Fibroblast of lung (primary cell): Measurements from ENCODE around the gene KLF3. TPM values are rescaled to one million over a fixed set of nuclear protein-coding genes. Genes with fewer than 3 reads are reported as not detected.

Source experiments
- DNase-seq, 2 donors: peaks; one replicate each; pipeline versions ENCODE4 v3.0.0 to v3.0.0-alpha.2; 2010; ENCODE audit warnings: low read depth in 2 of 2
- H2AFZ ChIP-seq: 2 replicates; pipeline ENCODE4 v1.5.1; 2012; ENCODE audit warnings: low read length, control low read depth, inconsistent platforms
- H3K27ac ChIP-seq: 2 replicates; pipeline ENCODE4 v1.5.1; 2011; ENCODE audit warnings: low read length, control low read depth; ENCODE audit not compliant: insufficient read depth
- H3K27me3 ChIP-seq: 2 replicates; pipeline ENCODE4 v1.5.1; 2011; ENCODE audit warnings: mild to moderate bottlenecking, low read length; ENCODE audit not compliant: control insufficient read depth, insufficient read depth
- H3K36me3 ChIP-seq: 2 replicates; pipeline ENCODE4 v1.5.1; 2011; ENCODE audit warnings: low read length; ENCODE audit not compliant: control insufficient read depth, insufficient read depth
- H3K4me1 ChIP-seq: 2 replicates; pipeline ENCODE4 v1.5.1; 2011; ENCODE audit warnings: low read length; ENCODE audit not compliant: control insufficient read depth, insufficient read depth; ENCODE audit errors: extremely low read depth
- H3K4me2 ChIP-seq: 2 replicates; pipeline ENCODE4 v1.5.1; 2011; ENCODE audit warnings: low read length, control low read depth; ENCODE audit not compliant: insufficient read depth; ENCODE audit errors: extremely low read depth
- H3K4me3 ChIP-seq, 4 experiments: fragments of 200-600 bp in 1 of 4; sonication (generic) in 1 of 4; replicated peaks in 1 of 4; 2 replicates each; pipeline ENCODE4 v1.5.1; 2011 to 2016; ENCODE audit warnings: low read length in 4 of 4, low read depth in 3 of 4, mild to moderate bottlenecking in 3 of 4, control low read depth in 2 of 4, inconsistent platforms in 1 of 4, mixed read lengths in 1 of 4; ENCODE audit not compliant: insufficient read depth in 1 of 4; ENCODE audit errors: control extremely low read depth in 1 of 4
- H3K79me2 ChIP-seq: 2 replicates; pipeline ENCODE4 v1.5.1; 2012; ENCODE audit warnings: mild to moderate bottlenecking, low read length, inconsistent platforms; ENCODE audit not compliant: control insufficient read depth, insufficient read depth
- H3K9ac ChIP-seq: 2 replicates; pipeline ENCODE4 v1.5.1; 2011; ENCODE audit warnings: mild to moderate bottlenecking, low read length, control low read depth; ENCODE audit not compliant: insufficient read depth
- H3K9me3 ChIP-seq: 2 replicates; pipeline ENCODE4 v1.5.1; 2012; ENCODE audit warnings: low read depth, low read length; ENCODE audit not compliant: control insufficient read depth, insufficient read depth
- H4K20me1 ChIP-seq: 2 replicates; pipeline ENCODE4 v1.5.1; 2011; ENCODE audit warnings: low read length; ENCODE audit not compliant: control insufficient read depth, insufficient read depth; ENCODE audit errors: extremely low read depth
- EZH2 ChIP-seq: IDR thresholded peaks from 2 replicates; pipeline ENCODE4 v1.5.1; 2012; ENCODE audit warnings: low read length, control low read depth, mild to moderate bottlenecking; ENCODE audit errors: missing control alignments
- polyA plus RNA-seq, 2 donors: library from polyadenylated mRNA; depleted of rRNA in 1 of 2; stranded (reverse) in 1 of 2; unstranded in 1 of 2; fragments of >200 nt; gene quantifications; 2 replicates each; pipeline ENCODE4 v1.2.1, GENCODE V29; 2011 to 2012; ENCODE audit warnings: missing spikeins in 1 of 2
- total RNA-seq: library from RNA; depleted of rRNA; stranded (reverse); fragments of >200 nt; gene quantifications from 2 replicates; pipeline ENCODE4 v1.2.1, GENCODE V29; 2014
- TF ChIP-seq, protein P1 (sequence below), 2 donors: IDR thresholded peaks in 1 of 2; conservative IDR thresholded peaks in 1 of 2; 1 replicate in 1 of 2; 2 replicates in 1 of 2; pipeline ENCODE4 v1.5.1; 2011 to 2012; ENCODE audit warnings: low read length in 2 of 2, control low read depth in 1 of 2, inconsistent platforms in 1 of 2, low read depth in 1 of 2, mild to moderate bottlenecking in 1 of 2

The KLF3 gene
- total and polyA plus RNA-seq, 2 donors (not counting 1 experiment from before 2014, with no cell fraction given): 12.4 to 18.9 TPM

DNA sequence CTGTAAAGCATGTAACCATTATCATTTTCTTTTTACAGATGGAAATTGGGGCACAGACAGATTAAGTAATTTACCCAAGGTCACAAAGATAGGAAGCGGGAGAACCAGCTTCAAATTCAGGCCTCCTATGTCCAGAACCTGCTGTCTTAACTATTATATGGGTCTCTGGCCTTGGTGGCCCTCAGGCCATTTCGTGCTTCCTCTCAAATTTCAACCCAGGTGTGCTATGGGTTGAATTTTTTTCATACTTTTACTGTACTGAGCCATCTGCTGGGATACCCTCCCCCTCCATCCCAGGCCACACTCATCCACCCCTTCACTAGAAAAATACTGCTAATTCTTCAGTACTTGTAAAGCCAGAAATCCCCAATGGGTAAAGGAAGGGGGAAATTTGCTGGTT is 42.3 kb downstream of the KLF3 start:
- Histone ChIP-seq H4K20me1 (no peaks in the 10 kb centered on the region), H3K4me3 (no peak overlapping the region), H3K27me3 (no peaks in the 10 kb centered on the region), H3K36me3 (no peaks in the 10 kb centered on the region), H3K4me1 (no peaks in the 10 kb centered on the region), H2AFZ (no peak overlapping the region), H3K9ac (no peak overlapping the region), H3K4me2 (no peak overlapping the region), H3K9me3 (no peaks in the 10 kb centered on the region), H3K79me2 (no peaks in the 10 kb centered on the region), H3K27ac (no peak overlapping the region)
- no peak for DNase-seq
- no peak for TF ChIP-seq EZH2
- TF ChIP-seq, protein P1, sequence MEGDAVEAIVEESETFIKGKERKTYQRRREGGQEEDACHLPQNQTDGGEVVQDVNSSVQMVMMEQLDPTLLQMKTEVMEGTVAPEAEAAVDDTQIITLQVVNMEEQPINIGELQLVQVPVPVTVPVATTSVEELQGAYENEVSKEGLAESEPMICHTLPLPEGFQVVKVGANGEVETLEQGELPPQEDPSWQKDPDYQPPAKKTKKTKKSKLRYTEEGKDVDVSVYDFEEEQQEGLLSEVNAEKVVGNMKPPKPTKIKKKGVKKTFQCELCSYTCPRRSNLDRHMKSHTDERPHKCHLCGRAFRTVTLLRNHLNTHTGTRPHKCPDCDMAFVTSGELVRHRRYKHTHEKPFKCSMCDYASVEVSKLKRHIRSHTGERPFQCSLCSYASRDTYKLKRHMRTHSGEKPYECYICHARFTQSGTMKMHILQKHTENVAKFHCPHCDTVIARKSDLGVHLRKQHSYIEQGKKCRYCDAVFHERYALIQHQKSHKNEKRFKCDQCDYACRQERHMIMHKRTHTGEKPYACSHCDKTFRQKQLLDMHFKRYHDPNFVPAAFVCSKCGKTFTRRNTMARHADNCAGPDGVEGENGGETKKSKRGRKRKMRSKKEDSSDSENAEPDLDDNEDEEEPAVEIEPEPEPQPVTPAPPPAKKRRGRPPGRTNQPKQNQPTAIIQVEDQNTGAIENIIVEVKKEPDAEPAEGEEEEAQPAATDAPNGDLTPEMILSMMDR (conservative IDR thresholded peaks at IDR 0.05 in 1 of 2, IDR thresholded peaks at IDR 0.05 in 1 of 2; ENCODE audit: low read depth in 1 of 2, low read length in 2 of 2): no peak

DNA sequence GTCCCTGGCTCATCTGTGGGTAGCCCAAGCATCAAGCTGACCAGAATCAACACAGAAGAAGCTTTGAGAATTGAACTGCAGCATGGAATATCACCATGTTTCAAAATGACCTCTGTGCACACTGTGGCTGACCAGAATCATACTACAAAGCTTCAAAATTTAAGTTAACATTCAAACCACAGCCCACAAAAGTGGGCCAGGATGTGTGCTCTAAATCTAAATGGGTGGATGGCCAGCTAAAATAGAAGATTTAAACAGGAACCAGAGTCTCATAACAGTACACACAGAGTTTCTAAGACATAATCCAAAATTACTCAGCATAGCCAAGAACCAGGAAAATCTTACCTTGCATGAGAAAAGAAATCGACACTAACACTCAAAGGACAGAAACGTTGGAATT is 46.1 kb downstream of the KLF3 start:
- Histone ChIP-seq H4K20me1 (no peaks in the 10 kb centered on the region), H2AFZ (no peak overlapping the region), H3K36me3 (no peaks in the 10 kb centered on the region), H3K9me3 (no peaks in the 10 kb centered on the region), H3K4me2 (no peak overlapping the region), H3K27me3 (no peaks in the 10 kb centered on the region), H3K4me1 (no peaks in the 10 kb centered on the region), H3K79me2 (no peaks in the 10 kb centered on the region), H3K9ac (no peak overlapping the region), H3K27ac (no peak overlapping the region), H3K4me3 (no peak overlapping the region)
- no peak for TF ChIP-seq EZH2
- TF ChIP-seq, protein P1 (conservative IDR thresholded peaks at IDR 0.05 in 1 of 2, IDR thresholded peaks at IDR 0.05 in 1 of 2; ENCODE audit: low read depth in 1 of 2, low read length in 2 of 2): no peak
- no peak for DNase-seq

DNA sequence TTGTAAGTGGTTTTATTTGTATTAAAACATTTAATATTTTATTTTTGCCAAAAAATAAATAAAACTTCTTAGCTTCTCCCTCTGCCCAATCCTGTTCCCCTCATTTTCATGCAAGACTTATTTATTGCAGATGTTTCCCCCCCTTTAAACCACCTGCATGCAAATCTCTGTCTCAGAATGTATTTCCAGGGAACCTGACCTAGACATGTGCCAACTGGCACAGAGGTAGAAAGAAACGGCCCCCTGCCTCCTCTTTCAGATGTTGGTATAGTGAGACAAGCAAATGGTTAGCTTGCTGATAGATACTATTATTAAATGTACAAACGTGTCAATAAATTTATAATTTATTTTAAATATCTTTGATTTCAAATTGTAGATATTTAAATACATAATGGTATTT is 47.1 kb downstream of the KLF3 start:
- H3K79me2 ChIP-seq: no peaks in the 10 kb centered on the region
- H3K9ac ChIP-seq: no peak overlapping the region
- H3K36me3 ChIP-seq: no peaks in the 10 kb centered on the region
- H4K20me1 ChIP-seq: no peaks in the 10 kb centered on the region
- DNase-seq: no peak
- no peaks in the 10 kb centered on the region for H3K9me3 ChIP-seq
- no peak overlapping the region for H2AFZ ChIP-seq
- H3K4me1 ChIP-seq: no peaks in the 10 kb centered on the region
- TF ChIP-seq, protein P1 (conservative IDR thresholded peaks at IDR 0.05 in 1 of 2, IDR thresholded peaks at IDR 0.05 in 1 of 2; ENCODE audit: low read depth in 1 of 2, low read length in 2 of 2): no peak
- no peak for TF ChIP-seq EZH2
- no peak overlapping the region for H3K4me3 ChIP-seq
- H3K4me2 ChIP-seq: no peak overlapping the region
- no peaks in the 10 kb centered on the region for H3K27me3 ChIP-seq
- no peak overlapping the region for H3K27ac ChIP-seq
